Esophagus muscularis mucosa (tissue), 4 donors: ENCODE data around the gene L1CAM.

Experiments
- CTCF ChIP-seq, 3 experiments: fragments of 200-600 bp in 2 of 3; fragments of 450-650 bp in 1 of 3; sonication (generic) in 2 of 3; IDR thresholded peaks; one replicate each; pipeline ENCODE4 v1.5.1; 2017 to 2019; ENCODE audit warnings: antibody characterized with exemption in 3 of 3, mild to moderate bottlenecking in 2 of 3, moderate library complexity in 1 of 3
- EP300 ChIP-seq: sonication (generic); formaldehyde crosslinking; IDR thresholded peaks from one replicate; pipeline ENCODE4 v1.6.1; 2017; ENCODE audit warnings: antibody characterized with exemption
- POLR2A ChIP-seq: fragments of 450-650 bp; IDR thresholded peaks from one replicate; pipeline ENCODE4 v1.6.1; 2017; ENCODE audit warnings: antibody characterized with exemption, moderate library complexity, mild to moderate bottlenecking, low read depth
- POLR2AphosphoS5 ChIP-seq, 2 donors: sonication (generic); formaldehyde crosslinking; IDR thresholded peaks; one replicate each; pipeline ENCODE4 v1.6.1; 2017; ENCODE audit warnings: antibody characterized with exemption in 2 of 2

DNA sequence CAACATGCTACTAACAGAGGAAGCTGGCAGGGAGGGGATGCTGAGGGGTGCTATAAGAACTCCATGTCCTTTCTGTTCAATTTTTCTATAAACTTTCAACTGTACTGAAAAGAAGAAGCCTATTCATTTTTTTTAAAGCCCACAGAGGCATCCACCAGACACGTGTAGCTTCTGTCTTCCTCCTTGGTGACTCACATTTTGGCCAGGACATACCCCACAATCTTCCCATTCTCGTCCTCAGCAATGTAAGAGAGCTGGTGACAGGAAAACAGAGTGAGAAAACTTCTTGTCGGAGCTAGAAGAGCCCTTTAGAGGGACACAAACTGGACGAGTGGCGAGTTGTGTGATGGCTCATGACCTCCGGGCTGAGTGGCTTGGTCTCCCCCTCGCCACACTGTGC lies 47.8 kb upstream of the L1CAM start:
- TF ChIP-seq POLR2A = no peak
- TF ChIP-seq CTCF (IDR thresholded peaks at IDR 0.05) = no peak
- no peak for TF ChIP-seq POLR2AphosphoS5 (IDR thresholded peaks at IDR 0.05)
- TF ChIP-seq EP300 = no peak
